HG02642 (cell line): ENCODE data around the gene AMACR.
"Not testable (repeated sequence)": the region's sequence is repeated elsewhere in the genome, so short reads cannot be mapped to it uniquely, and the experiment has no call there.

ENCODE experiments used
- ATAC-seq: cut with Tn5 transposase; IDR thresholded peaks from one replicate; pipeline ENCODE4 v1.9.1; 2021; ENCODE audit warnings: mild to moderate bottlenecking; ENCODE audit not compliant: unreplicated experiment, poor library complexity

Gene AMACR

GRCh38 chr5:33975852-33976251, 32.0 kb downstream of the AMACR start:
- ATAC-seq = no peak

- ATAC-seq = no peak
Observed at GRCh38 chr5:33973271-33973670, 34.6 kb downstream of the AMACR start.

- ATAC-seq = peak; percentile 70
Observed at GRCh38 chr5:33969572-33970452, 38.0 kb downstream of the AMACR start.

GRCh38 chr5:33968211-33969005, 39.4 kb downstream of the AMACR start:
- ATAC-seq = no peak

- ATAC-seq = no peak
Observed at GRCh38 chr5:33966805-33967204, 41.0 kb downstream of the AMACR start.

- ATAC-seq = no peak
Observed at GRCh38 chr5:33964132-33964700, 43.6 kb downstream of the AMACR start.

- no peak for ATAC-seq
Observed at GRCh38 chr5:33958176-33958575, 49.7 kb downstream of the AMACR start.

GRCh38 chr5:33957577-33958150, 50.2 kb downstream of the AMACR start:
- no peak for ATAC-seq

GRCh38 chr5:33952175-33952574, 55.7 kb downstream of the AMACR start:
- not testable (repeated sequence) for ATAC-seq

GRCh38 chr5:33944543-33945132, 63.2 kb downstream of the AMACR start:
- no peak for ATAC-seq

- ATAC-seq = no peak
Observed at GRCh38 chr5:33941090-33941489, 66.8 kb downstream of the AMACR start.

GRCh38 chr5:33939556-33940262, 68.1 kb downstream of the AMACR start:
- ATAC-seq = no peak

GRCh38 chr5:33938881-33939280, 69.0 kb downstream of the AMACR start:
- ATAC-seq = no peak

- ATAC-seq = no peak
Observed at GRCh38 chr5:33938507-33938796, 69.4 kb downstream of the AMACR start.

GRCh38 chr5:33937707-33938506, 69.9 kb downstream of the AMACR start:
- no peak for ATAC-seq

- ATAC-seq = no peak
Observed at GRCh38 chr5:33937017-33937706, 70.7 kb downstream of the AMACR start.

GRCh38 chr5:33936381-33937016, 71.4 kb downstream of the AMACR start, which contains the start of gene RXFP3:
Gene RXFP3 (plus strand): TSS chr5:33936386. CDS start chr5:33936741, 355 bp downstream.
- no peak for ATAC-seq
